Vagina (tissue), 2 donors: Measurements from ENCODE around the gene THBD. TPM values are rescaled to one million over a fixed set of nuclear protein-coding genes. Genes with fewer than 3 reads are reported as not detected.

Source experiments
- DNase-seq, 2 donors: peaks; one replicate each; pipeline ENCODE4 v3.0.0-alpha.2; 2017; ENCODE audit errors: extremely low spot score in 2 of 2
- H3K27ac ChIP-seq: fragments of 200-600 bp; sonication (generic); one replicate; pipeline ENCODE4 v1.5.1; 2019
- H3K27me3 ChIP-seq: fragments of 200-600 bp; sonication (generic); one replicate; pipeline ENCODE4 v1.5.1; 2019
- H3K36me3 ChIP-seq, 2 donors: fragments of 200-600 bp; sonication (generic); one replicate each; pipeline ENCODE4 v1.5.1; 2017 to 2019
- H3K4me1 ChIP-seq: fragments of 200-600 bp; sonication (generic); one replicate; pipeline ENCODE4 v1.5.1; 2019
- H3K4me3 ChIP-seq, 2 donors: fragments of 200-600 bp; sonication (generic); 1 replicate in 1 of 2; 2 replicates in 1 of 2; pipeline ENCODE4 v1.5.1; 2016 to 2019
- H3K9me3 ChIP-seq: fragments of 200-600 bp; sonication (generic); one replicate; pipeline ENCODE4 v1.5.1; 2019
- CTCF ChIP-seq, 3 experiments: fragments of 450-650 bp in 2 of 3; fragments of 200-600 bp in 1 of 3; sonication (generic) in 1 of 3; IDR thresholded peaks; one replicate each; pipeline ENCODE4 v1.5.1; 2017 to 2019; ENCODE audit warnings: antibody characterized with exemption in 3 of 3, mild to moderate bottlenecking in 2 of 3, moderate library complexity in 2 of 3
- POLR2A ChIP-seq, 2 donors: fragments of 450-650 bp; IDR thresholded peaks; one replicate each; pipeline ENCODE4 v1.6.1; 2017; ENCODE audit warnings: antibody characterized with exemption in 2 of 2, mild to moderate bottlenecking in 2 of 2, moderate library complexity in 2 of 2
- POLR2AphosphoS5 ChIP-seq, 2 donors: sonication (generic); formaldehyde crosslinking; IDR thresholded peaks; one replicate each; pipeline ENCODE4 v1.9.0; 2017; ENCODE audit warnings: antibody characterized with exemption in 2 of 2, mild to moderate bottlenecking in 2 of 2, low read depth in 1 of 2; ENCODE audit not compliant: insufficient read depth in 1 of 2
- intact Hi-C: fragments of 100-400 bp; cut with DNase I; formaldehyde crosslinking; loops from one replicate; pipeline ENCODE4 v1.15.1; 2023
- total RNA-seq: library from RNA; depleted of rRNA; stranded (reverse); fragments of >200 nt; gene quantifications from one replicate; pipeline ENCODE4 v1.2.3, GENCODE V29; 2016

The THBD gene
- total RNA-seq, 1 donor from 2014 or later: 76.9 TPM

GRCh38 chr20:23061734-23062561, 12.5 kb upstream of the THBD start:
- peak overlapping the region; percentile 53 for H3K27ac ChIP-seq
- intact Hi-C loops: no loop called here
- DNase-seq: no peak

DNA sequence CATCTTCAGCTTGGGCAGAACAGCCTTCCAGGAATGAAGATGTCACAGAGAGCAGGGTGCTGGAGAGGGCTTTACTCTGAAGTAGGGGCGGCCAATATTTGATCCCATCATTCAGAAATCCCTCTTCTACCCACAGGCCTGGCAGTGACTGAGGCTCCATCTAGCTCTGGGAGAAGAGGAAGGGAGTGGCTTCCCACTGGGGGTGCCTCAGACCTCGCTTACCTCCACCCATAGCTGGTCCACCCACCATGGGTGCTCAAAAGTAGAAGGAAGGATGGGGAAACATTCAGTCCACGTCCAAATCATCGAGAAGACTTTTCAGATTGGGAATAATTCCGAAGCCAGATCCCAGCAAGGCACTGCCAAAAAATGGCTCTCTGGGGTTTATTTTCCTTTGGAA, 11.8 kb upstream of the THBD start:
- no peak overlapping the region for H3K4me3 ChIP-seq
- H3K9me3 ChIP-seq: no peaks in the 10 kb centered on the region
- H3K4me1 ChIP-seq: peaks cover 23% of the 10 kb centered on the region
- H3K27ac ChIP-seq: peak overlapping the region; percentile 53
- no peaks in the 10 kb centered on the region for H3K27me3 ChIP-seq
- no peaks in the 10 kb centered on the region for H3K36me3 ChIP-seq
- intact Hi-C loops: no loop called here
- TF ChIP-seq CTCF (IDR thresholded peaks at IDR 0.05): no peak
- TF ChIP-seq POLR2A (IDR thresholded peaks at IDR 0.05): no peak
- no peak for TF ChIP-seq POLR2AphosphoS5 (IDR thresholded peaks at IDR 0.05; ENCODE audit: insufficient read depth in 1 of 2, low read depth in 1 of 2)
- no peak for DNase-seq

More at GRCh38 chr20:23061734-23062561, 12.5 kb upstream of the THBD start:
- H3K9me3 ChIP-seq: no peaks in the 10 kb centered on the region
- peaks cover 23% of the 10 kb centered on the region for H3K4me1 ChIP-seq
- no peak overlapping the region for H3K4me3 ChIP-seq
- no peaks in the 10 kb centered on the region for H3K27me3 ChIP-seq
- no peak for TF ChIP-seq POLR2AphosphoS5 (IDR thresholded peaks at IDR 0.05; ENCODE audit: insufficient read depth in 1 of 2, low read depth in 1 of 2)
- peak in 1 of 3 experiments; percentile 28 for TF ChIP-seq CTCF (IDR thresholded peaks at IDR 0.05)
- H3K36me3 ChIP-seq: no peaks in the 10 kb centered on the region

GRCh38 chr20:23060629-23061028, 11.2 kb upstream of the THBD start:
- DNase-seq: no peak
- intact Hi-C loops: no loop called here

GRCh38 chr20:23059846-23060245, 10.4 kb upstream of the THBD start:
- no peaks in the 10 kb centered on the region for H3K36me3 ChIP-seq
- no peaks in the 10 kb centered on the region for H3K9me3 ChIP-seq
- no peaks in the 10 kb centered on the region for H3K27me3 ChIP-seq
- intact Hi-C loops: loop anchor here (10.0 kb wide), 1 partner anchor 285 kb away; no protein-coding TSS in a partner anchor
- no peak overlapping the region for H3K27ac ChIP-seq
- H3K4me1 ChIP-seq: peaks cover 23% of the 10 kb centered on the region
- no peak overlapping the region for H3K4me3 ChIP-seq
- no peak for DNase-seq
- TF ChIP-seq POLR2AphosphoS5 (IDR thresholded peaks at IDR 0.05; ENCODE audit: insufficient read depth in 1 of 2, low read depth in 1 of 2) (no peak), POLR2A (IDR thresholded peaks at IDR 0.05) (no peak), CTCF (IDR thresholded peaks at IDR 0.05) (no peak)

More at GRCh38 chr20:23060629-23061028, 11.2 kb upstream of the THBD start:
- no peak for TF ChIP-seq POLR2A (IDR thresholded peaks at IDR 0.05)
- H3K27me3 ChIP-seq: no peaks in the 10 kb centered on the region
- peaks cover 23% of the 10 kb centered on the region for H3K4me1 ChIP-seq
- H3K27ac ChIP-seq: no peak overlapping the region
- H3K36me3 ChIP-seq: no peaks in the 10 kb centered on the region
- H3K4me3 ChIP-seq: no peak overlapping the region
- H3K9me3 ChIP-seq: no peaks in the 10 kb centered on the region

DNA sequence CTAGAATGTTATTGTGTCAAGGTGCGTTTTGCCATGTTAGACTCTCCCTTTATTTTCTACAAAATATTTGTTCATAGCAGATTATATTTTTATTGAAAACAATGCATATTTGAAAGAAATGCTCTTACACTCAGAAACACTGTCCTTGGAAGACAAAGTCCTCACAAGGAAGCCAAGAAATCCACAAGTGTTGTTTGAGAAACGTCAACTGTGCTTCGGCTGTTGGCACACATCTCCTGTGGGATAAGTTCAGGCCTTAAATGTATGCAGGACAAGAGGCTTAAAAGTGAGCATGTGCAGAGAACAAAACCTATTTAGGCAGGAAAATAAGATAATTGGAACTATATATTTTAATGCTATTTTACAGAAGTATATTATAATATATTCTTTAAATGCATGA, 9.5 kb upstream of the THBD start:
- H3K36me3 ChIP-seq: no peaks in the 10 kb centered on the region
- H3K27me3 ChIP-seq: no peaks in the 10 kb centered on the region
- no peak overlapping the region for H3K4me3 ChIP-seq
- TF ChIP-seq POLR2AphosphoS5 (IDR thresholded peaks at IDR 0.05; ENCODE audit: insufficient read depth in 1 of 2, low read depth in 1 of 2) (no peak), POLR2A (IDR thresholded peaks at IDR 0.05) (no peak), CTCF (IDR thresholded peaks at IDR 0.05) (no peak)
- DNase-seq: no peak
- H3K4me1 ChIP-seq: peaks cover 23% of the 10 kb centered on the region
- no peaks in the 10 kb centered on the region for H3K9me3 ChIP-seq
- no peak overlapping the region for H3K27ac ChIP-seq
- intact Hi-C loops: loop anchor here (10.0 kb wide), 1 partner anchor 286 kb away; no protein-coding TSS in a partner anchor
